ENCODE data around the gene WDR36.
"Not testable (repeated sequence)": the region's sequence is repeated elsewhere in the genome, so short reads cannot be mapped to it uniquely, and the experiment has no call there.

WDR36 gene

DNA sequence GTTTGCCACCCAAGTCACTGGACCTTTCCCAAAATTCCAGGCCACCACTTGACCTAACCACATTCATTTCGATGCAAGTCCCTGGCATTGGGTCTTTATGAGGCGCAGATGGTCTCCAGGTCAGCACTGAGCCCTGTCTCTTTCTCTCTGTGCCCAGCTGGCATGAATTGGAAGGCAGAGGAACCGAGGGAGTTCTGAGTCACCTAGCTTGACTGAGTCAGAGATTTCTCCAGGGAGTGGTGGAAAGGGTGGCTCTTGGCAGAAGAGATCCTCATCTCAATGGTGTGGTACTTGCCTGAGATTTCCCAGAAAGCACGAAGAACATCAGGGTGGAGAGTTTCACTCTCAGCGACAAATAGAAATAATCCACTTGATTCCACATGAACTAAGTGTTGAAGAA is 43.8 kb downstream of the WDR36 start:
- DNase-seq (ENCODE audit: low spot score), result no peak

DNA sequence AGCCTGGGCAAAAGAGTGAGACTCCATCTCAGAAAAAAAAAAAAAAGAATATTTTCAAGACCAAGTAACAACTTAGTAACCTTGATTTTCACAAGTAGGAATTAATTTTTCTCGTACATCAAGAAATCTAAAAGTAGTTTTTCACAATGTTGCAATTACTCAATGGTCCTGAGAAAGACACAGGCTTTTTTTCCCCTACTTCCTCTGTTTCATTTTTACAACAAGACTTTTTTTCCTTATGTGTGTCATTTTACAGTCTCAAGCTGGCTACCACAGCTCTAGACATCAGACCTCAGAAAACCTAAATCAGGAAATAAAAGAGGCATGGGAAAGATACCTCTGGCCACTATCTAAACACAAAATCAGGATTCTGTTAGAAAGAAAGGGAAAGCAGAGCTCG is 45.9 kb downstream of the WDR36 start:
- DNase-seq (ENCODE audit: low spot score), result no peak

DNA sequence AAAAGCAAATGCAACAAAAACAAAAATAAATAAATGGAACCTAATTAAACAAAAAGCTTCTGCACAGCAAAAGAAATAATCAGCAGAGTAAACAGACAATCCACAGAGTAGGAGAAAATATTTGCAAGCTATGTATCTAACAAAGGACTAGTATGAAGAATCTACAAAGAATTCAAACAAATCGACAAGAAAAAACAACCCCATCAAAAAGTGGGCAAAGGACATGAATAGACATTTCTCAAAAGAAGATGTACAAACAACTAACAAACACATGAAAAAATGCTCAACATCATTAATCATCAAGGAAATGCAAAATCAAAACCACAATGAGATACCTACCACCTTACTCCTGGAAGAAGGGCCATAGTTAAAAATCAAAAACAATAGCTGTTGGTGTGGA is 49.3 kb downstream of the WDR36 start:
- DNase-seq (ENCODE audit: low spot score), result not testable (repeated sequence)

DNA sequence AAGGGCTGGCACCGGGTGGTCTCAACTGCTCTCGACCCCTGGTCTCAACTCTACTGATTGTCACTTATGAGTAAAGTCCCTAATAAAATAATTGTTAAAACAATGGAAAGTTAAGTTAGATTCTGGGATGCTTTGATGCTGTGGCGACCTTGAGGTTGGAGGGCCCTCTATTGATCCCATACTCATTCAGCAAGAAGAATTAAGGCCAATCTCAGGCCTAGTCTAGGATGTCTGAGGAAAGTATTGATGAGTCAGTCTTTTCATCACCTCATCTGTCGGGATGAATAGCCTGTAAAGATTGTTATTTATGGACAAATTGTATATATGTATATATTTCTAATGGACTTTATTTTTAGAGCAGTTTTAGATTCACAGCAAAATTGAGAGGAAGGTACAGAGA is 50.8 kb downstream of the WDR36 start:
- DNase-seq (ENCODE audit: low spot score), result no peak

DNA sequence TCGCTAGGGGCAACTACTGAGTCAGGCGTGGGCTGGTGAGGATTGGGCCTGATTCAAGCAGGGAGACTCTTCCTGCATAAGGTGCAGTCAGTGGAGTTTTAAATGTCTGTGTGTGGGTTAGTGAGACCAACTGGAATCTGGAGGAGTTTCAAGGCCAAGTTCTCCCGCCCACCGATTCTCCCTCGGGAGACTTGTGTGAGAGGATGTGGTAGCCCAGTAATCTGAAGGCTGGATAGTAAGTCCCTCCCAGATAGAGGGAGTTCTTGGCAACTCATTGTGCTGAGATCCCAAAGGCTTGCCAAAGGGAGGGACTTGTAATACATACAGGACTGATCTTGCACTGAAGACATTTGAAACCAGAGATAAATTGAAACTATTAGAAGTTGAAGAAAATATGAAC is 51.8 kb downstream of the WDR36 start:
- no peak for DNase-seq (ENCODE audit: low spot score)

DNA sequence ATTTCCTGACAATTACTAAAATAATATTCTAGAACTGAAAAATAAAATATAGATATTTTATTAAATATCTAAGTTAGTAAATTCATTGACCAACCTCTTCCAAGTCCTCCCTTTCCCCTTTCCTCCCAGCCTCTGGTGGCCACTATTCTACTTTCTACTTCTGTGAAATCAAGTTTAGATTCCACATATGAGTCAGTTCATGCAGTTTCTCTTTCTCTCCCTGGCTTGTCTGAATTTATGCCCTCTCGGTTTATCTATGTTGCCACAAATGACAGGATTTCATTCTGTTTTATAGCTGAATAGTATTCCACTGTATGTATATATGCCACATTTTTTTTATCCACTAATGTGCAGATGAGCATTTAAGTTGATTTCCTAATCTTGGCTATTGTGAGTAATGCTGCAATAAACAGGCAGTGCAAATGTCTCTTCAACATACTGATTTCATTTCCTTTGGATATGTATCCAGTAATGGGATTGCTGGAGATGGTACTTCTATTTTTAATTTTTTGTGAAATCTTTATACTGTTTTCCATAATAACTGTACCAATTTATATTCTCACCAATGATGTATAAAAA is 52.3 kb downstream of the WDR36 start:
- DNase-seq (ENCODE audit: low spot score), result no peak

DNA sequence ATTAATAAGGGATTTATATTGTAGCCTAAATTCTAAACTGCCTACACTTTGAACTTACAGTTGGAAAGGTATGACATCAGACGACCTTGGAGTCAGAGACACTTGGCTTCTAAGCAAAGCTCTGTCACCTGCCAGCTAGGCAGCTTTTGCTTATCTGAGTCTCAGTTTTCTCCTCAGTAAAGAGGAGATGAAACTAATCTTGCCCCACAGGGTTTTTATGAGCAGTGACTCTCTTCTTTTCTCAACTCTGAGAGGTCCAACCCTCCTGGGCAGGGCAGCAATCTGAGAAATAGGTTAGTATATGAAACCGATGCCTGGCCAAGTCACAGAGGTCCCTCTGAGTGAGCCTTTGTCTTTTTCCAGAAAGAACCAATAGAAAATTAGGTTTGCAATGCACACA is 53.9 kb downstream of the WDR36 start:
- no peak for DNase-seq (ENCODE audit: low spot score)

DNA sequence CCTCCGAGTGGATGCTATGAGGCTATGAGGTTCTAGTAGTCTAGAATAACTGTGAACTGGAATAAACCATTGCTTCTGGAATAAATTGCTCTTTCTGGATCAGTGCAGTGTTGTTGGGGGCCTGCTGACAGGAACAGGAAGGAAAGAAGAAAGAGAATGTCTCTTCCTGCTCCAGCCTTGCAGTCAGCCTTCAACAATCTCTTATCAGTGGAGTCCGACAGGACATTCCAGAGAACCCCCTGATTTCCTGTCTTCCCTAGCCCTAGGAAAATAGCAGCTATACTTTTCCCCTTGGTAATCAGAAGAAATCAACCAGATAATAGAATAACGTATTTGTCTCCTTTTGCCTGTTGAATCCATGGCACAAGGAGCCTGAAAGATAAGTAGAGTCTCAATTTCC is 55.4 kb downstream of the WDR36 start:
- no peak for DNase-seq (ENCODE audit: low spot score)

DNA sequence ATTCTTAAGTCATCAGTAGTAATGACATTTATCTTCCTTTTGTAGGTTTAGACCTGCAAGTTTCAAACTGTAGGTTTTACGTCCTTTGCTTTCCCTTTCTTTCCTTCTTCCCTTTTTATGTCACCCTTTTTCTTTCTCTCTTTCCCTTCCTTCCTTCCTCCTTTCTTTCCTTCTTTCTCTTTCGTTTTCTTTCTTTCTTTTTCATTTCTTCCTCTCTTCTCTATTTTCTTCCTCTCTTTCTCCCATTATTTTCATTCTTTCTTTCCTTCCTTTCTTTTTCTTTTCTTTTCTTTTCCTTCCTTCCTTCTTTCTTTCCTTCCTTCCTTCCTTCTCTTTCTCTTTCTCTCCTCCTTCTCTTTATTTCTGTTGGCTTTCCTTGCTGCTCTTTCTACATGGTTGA is 59.9 kb downstream of the WDR36 start:
- no peak for DNase-seq (ENCODE audit: low spot score)

DNA sequence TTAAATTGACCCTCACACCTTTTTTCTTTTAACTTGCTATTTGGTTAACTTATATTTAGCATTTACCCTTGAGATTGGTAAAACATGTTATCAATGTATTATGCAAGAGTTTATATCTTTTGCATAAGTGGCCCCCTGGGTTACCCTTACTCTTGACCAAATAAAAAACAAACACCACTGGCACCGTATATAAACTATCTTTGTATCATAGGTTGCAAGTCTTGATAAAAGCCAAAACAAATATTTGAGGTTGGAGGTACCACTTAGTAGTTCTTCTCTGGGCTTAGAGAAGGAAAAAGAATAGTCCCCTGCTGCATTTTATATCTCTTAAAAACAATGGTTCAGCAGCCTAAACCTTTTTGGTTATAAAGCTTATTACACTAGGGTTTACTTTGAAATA is 61.3 kb downstream of the WDR36 start:
- DNase-seq (ENCODE audit: low spot score), result no peak

DNA sequence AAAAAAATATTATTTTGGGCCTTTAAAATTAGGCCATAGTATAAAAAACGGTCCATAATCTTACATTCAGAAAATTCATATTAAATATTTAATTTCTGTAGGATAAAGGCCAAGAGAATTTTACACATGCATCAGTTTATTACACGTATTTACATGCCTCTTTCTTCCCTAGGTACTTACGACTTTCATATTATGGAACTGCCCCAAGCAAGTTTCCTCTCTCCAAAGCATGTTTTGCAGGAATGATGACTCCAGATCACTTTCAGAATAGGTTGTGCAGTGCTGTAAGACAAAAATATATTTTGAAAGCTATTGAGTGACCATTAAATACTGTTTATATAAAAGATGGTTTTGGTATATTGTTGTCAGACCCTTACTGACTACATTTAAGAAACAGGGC is 61.8 kb downstream of the WDR36 start:
- no peak for DNase-seq (ENCODE audit: low spot score)

DNA sequence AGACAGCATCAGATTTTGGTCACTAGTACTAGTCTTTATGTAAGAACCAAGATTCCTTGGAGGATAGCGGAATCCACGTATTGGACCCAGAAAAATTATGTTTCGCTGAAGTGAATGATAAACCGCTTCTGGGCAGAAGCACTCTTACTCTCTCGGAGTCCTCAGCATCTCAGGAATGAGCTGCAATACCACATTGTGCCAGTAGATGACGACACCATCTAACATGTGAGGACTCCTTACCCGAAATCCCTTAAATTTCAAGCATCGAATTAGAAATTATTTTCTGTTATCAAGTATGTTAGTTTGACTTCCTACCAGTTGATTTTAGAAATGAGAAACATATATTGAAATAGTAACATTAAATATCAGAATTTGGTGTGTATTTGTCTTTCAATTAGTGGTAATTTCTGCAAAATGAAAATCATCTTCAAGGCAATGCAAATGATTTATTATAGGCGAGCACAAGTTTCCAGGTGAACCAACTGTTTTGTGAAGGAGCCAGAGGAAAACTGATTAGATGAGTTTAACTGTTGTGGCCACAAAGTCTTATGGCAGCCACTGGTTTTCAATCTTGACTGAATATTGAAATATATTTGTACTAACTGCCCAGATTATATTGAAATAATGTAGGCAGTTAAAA is 66.1 kb downstream of the WDR36 start:
- peak; percentile 68 for DNase-seq (ENCODE audit: low spot score)

DNA sequence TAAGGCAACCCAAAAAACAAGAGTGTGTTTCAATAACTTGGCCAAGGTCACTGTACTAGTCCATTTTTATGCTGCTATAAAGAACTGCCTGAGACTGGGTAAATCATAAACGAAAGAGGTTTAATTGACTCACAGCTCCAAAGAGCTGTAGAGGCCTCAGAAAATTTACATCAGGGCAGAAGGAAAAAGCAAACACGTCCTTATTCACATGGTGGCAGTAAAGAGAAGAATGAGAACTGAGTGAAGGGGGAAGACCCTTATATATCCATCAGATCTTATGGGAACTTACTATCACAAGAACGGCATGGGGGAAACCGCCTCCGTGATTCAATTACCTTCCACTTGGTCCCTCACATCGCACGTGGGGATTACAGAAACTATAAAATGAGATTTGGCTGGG is 67.7 kb downstream of the WDR36 start:
- DNase-seq (ENCODE audit: low spot score), result no peak

DNA sequence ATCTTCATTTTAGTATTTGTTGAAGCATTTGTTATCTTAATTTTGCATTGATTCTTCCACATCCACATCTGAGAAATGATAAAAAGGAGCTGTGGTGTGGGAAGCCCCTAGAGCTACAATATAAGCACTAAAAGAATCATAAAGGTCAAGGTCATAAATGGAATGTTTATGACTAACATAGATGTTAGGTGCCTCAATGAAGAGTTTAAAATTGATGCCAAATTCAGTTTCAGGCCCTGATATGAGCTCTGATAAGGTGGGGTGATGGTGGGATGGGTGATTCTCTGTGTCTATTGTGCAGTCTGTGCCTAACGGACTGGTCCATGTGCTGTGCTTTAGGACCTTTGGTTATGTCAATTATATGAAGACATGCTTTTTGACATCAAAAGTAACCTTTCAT is 70.9 kb downstream of the WDR36 start:
- DNase-seq (ENCODE audit: low spot score), result no peak

DNA sequence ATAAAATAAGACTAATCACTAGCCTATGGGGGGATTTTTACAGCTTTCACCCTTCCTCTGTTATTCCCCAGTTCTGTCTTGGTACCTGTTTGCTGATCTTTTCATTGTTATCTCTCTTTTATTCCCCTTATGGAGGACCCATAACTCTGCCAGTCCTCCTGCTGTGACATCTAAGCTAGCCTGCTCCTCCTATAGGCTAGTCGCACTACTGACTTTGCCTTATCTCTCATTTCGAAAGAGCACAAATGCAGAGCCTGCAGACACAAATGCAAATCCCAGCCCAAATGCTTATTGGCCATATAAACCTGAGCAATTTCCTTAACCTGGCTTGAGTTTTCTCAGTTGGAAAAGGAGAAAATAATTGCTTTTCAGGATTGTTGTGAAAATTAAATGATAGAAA is 72.9 kb downstream of the WDR36 start:
- DNase-seq (ENCODE audit: low spot score), result no peak

DNA sequence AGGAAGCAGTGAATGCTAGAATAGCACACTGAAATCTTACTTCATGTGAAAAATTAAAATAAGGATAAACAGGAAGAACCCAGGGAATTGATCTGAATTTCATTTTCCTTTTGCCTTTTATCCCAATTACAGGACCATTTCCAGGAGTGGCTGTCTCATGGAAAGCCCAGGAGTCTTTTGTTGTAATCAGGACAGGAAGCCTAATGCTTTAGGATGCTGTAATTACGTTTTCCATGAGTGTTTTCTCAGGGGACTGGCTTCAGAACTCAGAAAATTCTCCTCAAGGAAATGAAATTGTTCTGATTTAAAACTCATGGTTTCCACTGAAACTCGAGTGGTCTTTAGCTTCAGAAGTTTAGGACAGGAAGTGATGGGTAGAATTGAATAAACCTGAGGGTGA is 75.4 kb downstream of the WDR36 start:
- DNase-seq (ENCODE audit: low spot score), result no peak

DNA sequence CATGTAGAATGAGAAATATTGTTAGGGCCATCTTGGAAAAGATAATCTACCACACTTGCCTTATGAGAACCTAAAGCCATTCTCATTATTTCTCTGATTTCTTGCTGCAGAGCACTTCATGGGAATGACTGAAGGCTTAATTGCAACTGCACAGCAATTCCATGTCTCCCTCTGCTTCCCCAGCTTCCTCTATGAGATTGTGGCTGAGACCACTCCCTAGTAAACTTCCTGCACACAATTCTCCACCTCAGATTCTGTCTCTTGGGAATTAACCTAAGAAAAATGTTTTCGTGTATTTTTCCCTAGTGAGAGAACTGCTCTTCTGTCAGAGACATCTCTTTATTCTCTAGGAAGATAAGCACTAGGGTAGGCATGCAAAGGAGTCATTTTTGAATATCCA is 76.5 kb downstream of the WDR36 start:
- no peak for DNase-seq (ENCODE audit: low spot score)

DNA sequence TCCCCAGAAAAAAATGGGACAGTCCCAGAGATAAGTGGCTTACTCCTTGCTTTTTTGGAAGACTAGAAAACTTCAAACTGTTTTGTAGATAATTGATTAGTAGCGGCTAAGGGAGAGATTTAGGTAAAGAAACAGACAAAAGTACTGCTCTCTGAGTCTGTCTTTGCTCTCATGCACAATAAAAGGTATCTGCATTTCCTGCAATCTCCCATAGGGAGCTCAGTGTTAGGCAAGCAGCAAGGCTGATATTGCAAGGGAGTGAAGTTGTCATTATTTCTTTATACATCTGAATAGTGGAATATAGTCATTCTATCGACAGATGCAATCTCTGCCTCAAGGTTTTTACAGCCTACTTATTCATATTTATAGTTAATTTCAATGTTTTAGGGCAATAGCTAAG is 77.1 kb downstream of the WDR36 start:
- no peak for DNase-seq (ENCODE audit: low spot score)

DNA sequence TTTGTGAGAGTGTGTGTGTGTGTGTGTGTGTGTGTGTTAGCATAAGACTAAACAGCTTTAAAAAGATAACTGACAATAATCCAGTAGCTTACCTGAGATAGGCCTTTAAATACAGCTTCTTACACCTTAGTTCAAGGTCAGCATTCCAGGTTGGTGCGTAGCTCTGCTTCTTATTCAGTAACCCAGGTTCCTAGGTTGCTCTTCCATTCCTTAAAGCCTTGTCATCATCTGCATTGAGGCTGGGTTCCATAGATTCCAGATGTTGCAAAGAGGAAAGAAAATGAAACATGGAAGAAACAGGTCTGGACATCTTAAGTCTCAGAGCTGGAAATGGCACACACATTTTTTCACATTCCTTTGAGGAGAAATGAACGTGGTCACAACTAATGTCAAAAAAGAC is 78.1 kb downstream of the WDR36 start:
- DNase-seq (ENCODE audit: low spot score), result no peak

DNA sequence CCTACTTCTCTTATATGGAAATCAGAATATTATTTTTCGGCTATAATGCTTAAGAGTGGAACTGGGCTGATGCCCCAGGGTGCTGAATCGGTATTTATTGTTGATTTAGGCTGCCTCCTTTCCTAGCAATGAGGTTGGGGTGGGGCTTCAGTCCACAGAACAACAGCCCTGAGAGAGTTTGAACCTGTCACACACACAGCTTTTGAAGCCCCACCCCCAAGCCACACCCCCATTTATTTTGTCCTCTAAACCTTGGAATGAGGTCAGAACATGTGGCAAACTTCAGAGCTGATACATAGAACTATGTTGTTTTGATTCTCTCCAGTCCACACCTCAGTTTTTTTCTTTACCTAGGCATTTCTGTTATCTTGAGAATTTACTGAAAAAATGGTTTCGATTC is 80.4 kb downstream of the WDR36 start:
- no peak for DNase-seq (ENCODE audit: low spot score)

DNA sequence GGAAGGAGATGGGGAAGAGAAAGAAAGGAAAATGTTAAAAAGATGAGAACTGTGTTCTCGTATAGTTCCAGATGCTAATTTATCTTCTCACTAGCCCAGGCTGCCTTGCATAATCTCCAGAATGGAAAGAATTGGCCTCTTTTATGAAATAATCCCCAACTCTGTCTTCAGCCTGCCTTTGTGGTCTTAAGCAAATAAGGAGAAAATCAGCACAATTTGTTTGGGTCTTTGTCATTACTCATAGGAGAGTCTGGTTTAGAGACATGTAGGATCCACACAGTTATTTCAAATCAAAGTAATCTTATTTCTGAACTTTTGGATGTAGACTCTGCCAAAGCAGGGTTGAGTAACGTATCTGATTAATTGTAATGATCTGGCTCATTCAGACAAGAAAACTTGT is 81.3 kb downstream of the WDR36 start:
- no peak for DNase-seq (ENCODE audit: low spot score)

Measured in globus pallidus (tissue), 1 donor.